T-helper 17 cell (primary cell): ENCODE measurements around the gene TMPRSS6. TPM values are rescaled to one million over a fixed set of nuclear protein-coding genes. Genes with fewer than 3 reads are reported as not detected.

ENCODE experiments used
- ATAC-seq: fragments of 150-1000 bp; cut with Tn5 transposase; 2 replicates; pipeline ENCODE4 v1.10.0; 2021; ENCODE audit warnings: mild to moderate bottlenecking, moderate library complexity
- DNase-seq, 3 donors: peaks; one replicate each; pipeline versions ENCODE4 v3.0.0 to v3.0.0-alpha.2; 2020 to 2021
- H3K9me3 ChIP-seq: one replicate; pipeline ENCODE4 v1.7.0; 2013; ENCODE audit warnings: low read length, mild to moderate bottlenecking; ENCODE audit not compliant: control insufficient read depth, poor library complexity, severe bottlenecking
- H3K27ac Mint-ChIP-seq: one replicate; pipeline ENCODE4 v1.8.0; 2022; ENCODE audit warnings: mild to moderate bottlenecking, moderate library complexity, mixed read lengths
- H3K27me3 Mint-ChIP-seq: one replicate; pipeline ENCODE4 v1.8.0; 2022; ENCODE audit warnings: mixed read lengths
- H3K36me3 Mint-ChIP-seq: one replicate; pipeline ENCODE4 v1.8.0; 2022; ENCODE audit warnings: low read depth, mixed read lengths
- H3K4me1 Mint-ChIP-seq: one replicate; pipeline ENCODE4 v1.8.0; 2022; ENCODE audit warnings: mild to moderate bottlenecking, mixed read lengths
- H3K4me3 Mint-ChIP-seq: one replicate; pipeline ENCODE4 v1.8.0; 2022; ENCODE audit warnings: mild to moderate bottlenecking, moderate library complexity, mixed read lengths
- total RNA-seq, 4 donors: library from RNA in 2 of 4; stranded (reverse) in 2 of 4; gene quantifications; one replicate each; pipeline ENCODE4 v1.2.3 and lab custom pipeline; 2022 to 2026

The TMPRSS6 gene
- total RNA-seq, 2 donors from 2014 or later, result 0.31 to 0.92 TPM

GRCh38 chr22:37036655-37037377 is 72.7 kb downstream of the TMPRSS6 start:
- H3K4me1 Mint-ChIP-seq, result peaks cover 2% of the 10 kb centered on the region
- no peak for ATAC-seq
- H3K27ac Mint-ChIP-seq, result no peak overlapping the region

GRCh38 chr22:37033605-37034430 is 75.7 kb downstream of the TMPRSS6 start:
- ATAC-seq (no peak), DNase-seq (no peak)
- Mint-ChIP-seq H3K27ac (no peak overlapping the region), H3K4me3 (no peak overlapping the region), H3K27me3 (peaks cover 35% of the 10 kb centered on the region), H3K36me3 (no peaks in the 10 kb centered on the region), H3K4me1 (peaks cover 2% of the 10 kb centered on the region)
- no peaks in the 10 kb centered on the region for H3K9me3 ChIP-seq

More at GRCh38 chr22:37036655-37037377, 72.7 kb downstream of the TMPRSS6 start:
- H3K36me3 Mint-ChIP-seq, result no peaks in the 10 kb centered on the region
- no peaks in the 10 kb centered on the region for H3K9me3 ChIP-seq
- DNase-seq, result no peak
- H3K27me3 Mint-ChIP-seq, result peaks cover 54% of the 10 kb centered on the region
- H3K4me3 Mint-ChIP-seq, result no peak overlapping the region

- ATAC-seq (no peak), DNase-seq (no peak)
- H3K4me3 Mint-ChIP-seq, result no peak overlapping the region
- H3K27me3 Mint-ChIP-seq, result peaks cover 35% of the 10 kb centered on the region
- no peaks in the 10 kb centered on the region for H3K36me3 Mint-ChIP-seq
- no peak overlapping the region for H3K27ac Mint-ChIP-seq
- peaks cover 2% of the 10 kb centered on the region for H3K4me1 Mint-ChIP-seq
- H3K9me3 ChIP-seq, result no peaks in the 10 kb centered on the region
These were observed 76.7 kb downstream of the TMPRSS6 start for GRCh38 chr22:37032535-37033460.

GRCh38 chr22:37032134-37032534 is 77.4 kb downstream of the TMPRSS6 start:
- H3K4me3 Mint-ChIP-seq, result no peak overlapping the region
- H3K27me3 Mint-ChIP-seq, result peaks cover 29% of the 10 kb centered on the region
- no peak overlapping the region for H3K27ac Mint-ChIP-seq
- DNase-seq (no peak), ATAC-seq (no peak)
- peaks cover 2% of the 10 kb centered on the region for H3K4me1 Mint-ChIP-seq
- no peaks in the 10 kb centered on the region for H3K9me3 ChIP-seq
- no peaks in the 10 kb centered on the region for H3K36me3 Mint-ChIP-seq

- H3K4me1 Mint-ChIP-seq, result peaks cover 2% of the 10 kb centered on the region
- DNase-seq, result no peak
- no peak for ATAC-seq
- no peak overlapping the region for H3K4me3 Mint-ChIP-seq
- H3K27ac Mint-ChIP-seq, result no peak overlapping the region
- H3K27me3 Mint-ChIP-seq, result peaks cover 20% of the 10 kb centered on the region
- H3K36me3 Mint-ChIP-seq, result no peaks in the 10 kb centered on the region
- H3K9me3 ChIP-seq, result no peaks in the 10 kb centered on the region
These were observed 78.8 kb downstream of the TMPRSS6 start for GRCh38 chr22:37030560-37031281.

GRCh38 chr22:37028692-37029674 is 80.5 kb downstream of the TMPRSS6 start:
- no peak for ATAC-seq
- Mint-ChIP-seq H3K4me1 (peaks cover 2% of the 10 kb centered on the region), H3K4me3 (no peak overlapping the region), H3K27ac (no peak overlapping the region), H3K27me3 (peaks cover 5% of the 10 kb centered on the region), H3K36me3 (no peaks in the 10 kb centered on the region)
- no peak for DNase-seq
- H3K9me3 ChIP-seq, result no peaks in the 10 kb centered on the region

GRCh38 chr22:37027556-37027955 is 82.0 kb downstream of the TMPRSS6 start:
- H3K4me1 Mint-ChIP-seq, result no peaks in the 10 kb centered on the region
- DNase-seq (no peak), ATAC-seq (no peak)
- H3K4me3 Mint-ChIP-seq, result no peak overlapping the region
- no peak overlapping the region for H3K27ac Mint-ChIP-seq
- no peaks in the 10 kb centered on the region for H3K9me3 ChIP-seq
- H3K27me3 Mint-ChIP-seq, result no peaks in the 10 kb centered on the region
- no peaks in the 10 kb centered on the region for H3K36me3 Mint-ChIP-seq

GRCh38 chr22:37026325-37026724 is 83.2 kb downstream of the TMPRSS6 start:
- no peaks in the 10 kb centered on the region for H3K9me3 ChIP-seq
- no peak for ATAC-seq
- DNase-seq, result no peak
- peaks cover 3% of the 10 kb centered on the region for H3K4me1 Mint-ChIP-seq
- no peak overlapping the region for H3K27ac Mint-ChIP-seq
- H3K4me3 Mint-ChIP-seq, result no peak overlapping the region
- H3K36me3 Mint-ChIP-seq, result no peaks in the 10 kb centered on the region
- H3K27me3 Mint-ChIP-seq, result no peaks in the 10 kb centered on the region

GRCh38 chr22:37025500-37026070 is 83.9 kb downstream of the TMPRSS6 start:
- Mint-ChIP-seq H3K27ac (no peak overlapping the region), H3K4me1 (peaks cover 3% of the 10 kb centered on the region), H3K27me3 (no peaks in the 10 kb centered on the region), H3K4me3 (no peak overlapping the region), H3K36me3 (no peaks in the 10 kb centered on the region)
- DNase-seq (no peak), ATAC-seq (no peak)
- no peaks in the 10 kb centered on the region for H3K9me3 ChIP-seq

- H3K36me3 Mint-ChIP-seq, result no peaks in the 10 kb centered on the region
- no peak overlapping the region for H3K27ac Mint-ChIP-seq
- DNase-seq (no peak), ATAC-seq (no peak)
- H3K9me3 ChIP-seq, result no peaks in the 10 kb centered on the region
- peaks cover 3% of the 10 kb centered on the region for H3K4me1 Mint-ChIP-seq
- no peaks in the 10 kb centered on the region for H3K27me3 Mint-ChIP-seq
- no peak overlapping the region for H3K4me3 Mint-ChIP-seq
These were observed 85.0 kb downstream of the TMPRSS6 start for GRCh38 chr22:37024339-37025157.
